SK-N-SH treated with all-trans-retinoic acid at 6 μM for 48 hours (cell line): ENCODE data around the gene RBBP4.

Source experiments
- ATAC-seq: fragments of 200-7000 bp; cut with Tn5 transposase; 3 replicates; pipeline ENCODE4 v1.9.1; 2020; ENCODE audit warnings: mild to moderate bottlenecking, moderate library complexity
- ARNTL ChIP-seq: fragments of 450-650 bp; formaldehyde crosslinking; IDR thresholded peaks from 2 replicates; pipeline ENCODE4 v1.5.0; 2020; ENCODE audit warnings: low read depth, mild to moderate bottlenecking, moderate library complexity, borderline replicate concordance
- BACH2 ChIP-seq: fragments of 250-450 bp; sonication (Bioruptor Pico); IDR thresholded peaks from 2 replicates; pipeline ENCODE4 v1.9.0; 2021; ENCODE audit warnings: mild to moderate bottlenecking, borderline replicate concordance
- CREB5 ChIP-seq: fragments of 250-450 bp; sonication (Bioruptor Pico); IDR thresholded peaks from 2 replicates; pipeline ENCODE4 v1.5.1; 2020; ENCODE audit warnings: low read depth, mild to moderate bottlenecking, moderate library complexity
- CSDC2 ChIP-seq: fragments of 250-450 bp; sonication (Bioruptor Pico); IDR thresholded peaks from 2 replicates; pipeline ENCODE4 v1.5.0; 2020; ENCODE audit warnings: mild to moderate bottlenecking, moderate library complexity
- CSRNP3 ChIP-seq: fragments of 250-450 bp; sonication (Bioruptor Pico); IDR thresholded peaks from 2 replicates; pipeline ENCODE4 v1.5.1; 2021; ENCODE audit warnings: mild to moderate bottlenecking, moderate library complexity
- ESRRG ChIP-seq: fragments of 250-450 bp; sonication (Bioruptor Pico); IDR thresholded peaks from 2 replicates; pipeline ENCODE4 v1.6.1; 2021; ENCODE audit warnings: mild to moderate bottlenecking
- GLIS3 ChIP-seq: fragments of 250-450 bp; sonication (Bioruptor Pico); IDR thresholded peaks from 2 replicates; pipeline ENCODE4 v1.5.0; 2020; ENCODE audit warnings: mild to moderate bottlenecking, moderate library complexity
- ISL1 ChIP-seq: fragments of 250-450 bp; sonication (Bioruptor Pico); IDR thresholded peaks from 2 replicates; pipeline ENCODE4 v2.1.2; 2022; ENCODE audit warnings: mild to moderate bottlenecking, moderate library complexity
- OSR1 ChIP-seq: fragments of 250-450 bp; sonication (Bioruptor Pico); IDR thresholded peaks from 2 replicates; pipeline ENCODE4 v1.8.0; 2022; ENCODE audit warnings: moderate library complexity, mild to moderate bottlenecking, inconsistent platforms
- PATZ1 ChIP-seq: fragments of 250-450 bp; sonication (Bioruptor Pico); IDR thresholded peaks from 2 replicates; pipeline ENCODE4 v1.8.0; 2020; ENCODE audit warnings: mild to moderate bottlenecking, moderate library complexity, borderline replicate concordance
- POU6F1 ChIP-seq: fragments of 250-450 bp; sonication (Bioruptor Pico); IDR thresholded peaks from 2 replicates; pipeline ENCODE4 v1.8.0; 2021; ENCODE audit warnings: low read depth, mild to moderate bottlenecking, moderate library complexity, borderline replicate concordance
- PPARA ChIP-seq: fragments of 250-450 bp; sonication (Bioruptor Pico); IDR thresholded peaks from 2 replicates; pipeline ENCODE4 v1.5.0; 2020; ENCODE audit warnings: mild to moderate bottlenecking, borderline replicate concordance
- RARB ChIP-seq: fragments of 250-450 bp; sonication (Bioruptor Pico); IDR thresholded peaks from 2 replicates; pipeline ENCODE4 v1.8.0; 2021; ENCODE audit warnings: mild to moderate bottlenecking, moderate library complexity
- TCF4 ChIP-seq: fragments of 250-450 bp; sonication (Bioruptor Pico); IDR thresholded peaks from 2 replicates; pipeline ENCODE4 v1.8.0; 2021; ENCODE audit warnings: mild to moderate bottlenecking, moderate library complexity, borderline replicate concordance
- TSHZ2 ChIP-seq: fragments of 250-450 bp; sonication (Bioruptor Pico); IDR thresholded peaks from 2 replicates; pipeline ENCODE4 v1.5.0; 2020; ENCODE audit warnings: mild to moderate bottlenecking, moderate library complexity
- ZC3H10 ChIP-seq: fragments of 250-450 bp; sonication (Bioruptor Pico); IDR thresholded peaks from 2 replicates; pipeline ENCODE4 v1.5.1; 2021; ENCODE audit warnings: mild to moderate bottlenecking, moderate library complexity
- ZFP3 ChIP-seq: fragments of 250-450 bp; sonication (Bioruptor Pico); IDR thresholded peaks from 2 replicates; pipeline ENCODE4 v1.5.0; 2020; ENCODE audit warnings: mild to moderate bottlenecking, moderate library complexity
- ZFP30 ChIP-seq: fragments of 450-650 bp; formaldehyde crosslinking; IDR thresholded peaks from 2 replicates; pipeline ENCODE4 v1.5.0; 2022; ENCODE audit warnings: mild to moderate bottlenecking, moderate library complexity
- ZNF565 ChIP-seq: fragments of 450-650 bp; formaldehyde crosslinking; conservative IDR thresholded peaks from 2 replicates; pipeline ENCODE4 v1.5.0; 2020; ENCODE audit warnings: low read depth, mild to moderate bottlenecking, moderate library complexity
- ZNF70 ChIP-seq: fragments of 450-650 bp; formaldehyde crosslinking; IDR thresholded peaks from 2 replicates; pipeline ENCODE4 v1.5.0; 2020; ENCODE audit warnings: mild to moderate bottlenecking, moderate library complexity

Gene RBBP4

GRCh38 chr1:32701421-32701911, 50.5 kb downstream of the RBBP4 start:
- peak; percentile 9 for ATAC-seq
- TF ChIP-seq ZFP3 (CRISPR knock-in tag) (no peak), CSDC2 (CRISPR knock-in tag) (no peak), ZNF70 (CRISPR knock-in tag) (no peak), ARNTL (CRISPR knock-in tag) (no peak), PATZ1 (no peak), ISL1 (CRISPR knock-in tag) (no peak), GLIS3 (CRISPR knock-in tag) (no peak), ZC3H10 (CRISPR knock-in tag) (no peak), OSR1 (CRISPR knock-in tag) (no peak)

- peak; percentile 15 for ATAC-seq
- TF ChIP-seq ZFP30 (CRISPR knock-in tag) (no peak), GLIS3 (CRISPR knock-in tag) (no peak), TSHZ2 (CRISPR knock-in tag) (no peak), OSR1 (CRISPR knock-in tag) (no peak), PATZ1 (no peak), CSDC2 (CRISPR knock-in tag) (no peak), ARNTL (CRISPR knock-in tag) (no peak), RARB (no peak), BACH2 (CRISPR knock-in tag) (no peak), POU6F1 (no peak), ISL1 (CRISPR knock-in tag) (no peak), ZNF70 (CRISPR knock-in tag) (no peak), ZFP3 (CRISPR knock-in tag) (no peak), ZC3H10 (CRISPR knock-in tag) (no peak), TCF4 (no peak), PPARA (CRISPR knock-in tag) (no peak), CSRNP3 (CRISPR knock-in tag) (no peak), ESRRG (CRISPR knock-in tag) (no peak), ZNF565 (CRISPR knock-in tag) (no peak), CREB5 (CRISPR knock-in tag) (no peak)
Measured at GRCh38 chr1:32701951-32702598, 51.1 kb downstream of the RBBP4 start.
